UCSD-AML1 (cell line): ENCODE measurements around the gene SFXN1.

Source experiments
- DNase-seq: peaks from one replicate; lab custom pipeline; 2025; ENCODE audit not compliant: unreplicated experiment; lab: John Stamatoyannopoulos, UW

Gene SFXN1

GRCh38 chr5:175569701-175570100, 91.3 kb downstream of the SFXN1 start:
- DNase-seq, result no peak

- DNase-seq, result no peak
Measured at GRCh38 chr5:175572886-175573285, 94.5 kb downstream of the SFXN1 start.

GRCh38 chr5:175573493-175574269, 95.3 kb downstream of the SFXN1 start:
- DNase-seq, result no peak

GRCh38 chr5:175575301-175575700, 96.9 kb downstream of the SFXN1 start:
- DNase-seq, result no peak

- DNase-seq, result no peak
Measured at GRCh38 chr5:175576096-175576495, 97.7 kb downstream of the SFXN1 start.

- no peak for DNase-seq
Measured at GRCh38 chr5:175576591-175576990, 98.2 kb downstream of the SFXN1 start.
